Measurements from ENCODE around the gene AUTS2. TPM values are rescaled to one million over a fixed set of nuclear protein-coding genes. Genes with fewer than 3 reads are reported as not detected.
A peak's percentile ranks its signal among the peaks of the same experiment; 100 is the strongest.

AUTS2 gene
- total RNA-seq, 5 donors from 2014 or later (not counting 1 experiment from before 2014, with no cell fraction given), result 10.6 to 66.2 (median 37.6) TPM

- no peaks in the 10 kb centered on the region for H3K4me1 ChIP-seq (ENCODE audit: control insufficient read depth in 1 of 2, extremely low read depth in 1 of 2, insufficient read depth in 2 of 2, low read length in 2 of 2)
- ATAC-seq (replicated peaks in 1 of 4) (peak in 1 of 4 experiments; percentile 17), DNase-seq (no peak)
- ChIA-PET CTCF (no interaction called here), POLR2A (no interaction called here)
- H3K27me3 ChIP-seq (replicated peaks in 1 of 2; ENCODE audit: control insufficient read depth in 2 of 2, extremely low read depth in 1 of 2, insufficient read depth in 2 of 2, low read length in 1 of 2), result no peaks in the 10 kb centered on the region
- Mint-ChIP-seq H3K4me3 (no peak overlapping the region), H3K27ac (no peak overlapping the region), H3K27me3 (no peaks in the 10 kb centered on the region), H3K4me1 (peaks cover 0 to 2% (median 0%) of the 10 kb centered on the region in 3 donors), H3K36me3 (no peaks in the 10 kb centered on the region), H3K9me3 (no peaks in the 10 kb centered on the region)
- no peaks in the 10 kb centered on the region for H3K36me3 ChIP-seq (ENCODE audit: control insufficient read depth in 2 of 2, extremely low read depth in 1 of 2, insufficient read depth in 1 of 2, low read length in 1 of 2)
- no peak overlapping the region for H3K4me3 ChIP-seq (ENCODE audit: control insufficient read depth in 1 of 2, extremely low read depth in 1 of 2, low read length in 1 of 2)
- no peaks in the 10 kb centered on the region for H3K9me3 ChIP-seq
- WGBS (ENCODE audit: insufficient coverage), result 67% methylated on average over 4 of the region's 9 CpGs
- no peak overlapping the region for H3K27ac ChIP-seq (ENCODE audit: low read length)
Observed at GRCh38 chr7:70237831-70238575, 639.7 kb downstream of the AUTS2 start.

GRCh38 chr7:70239918-70240317 is 641.6 kb downstream of the AUTS2 start:
- Mint-ChIP-seq H3K27me3 (no peaks in the 10 kb centered on the region), H3K36me3 (no peaks in the 10 kb centered on the region), H3K27ac (no peak overlapping the region), H3K9me3 (no peaks in the 10 kb centered on the region), H3K4me3 (no peak overlapping the region), H3K4me1 (peaks cover 0 to 2% (median 0%) of the 10 kb centered on the region in 3 donors)
- ChIA-PET POLR2A (no interaction called here), CTCF (interaction anchor here in 1 of 2 donors (0.6 kb wide), 1 partner anchor 571 kb away, joined by 17 read pairs; no protein-coding TSS in a partner anchor)
- Histone ChIP-seq H3K9me3 (no peaks in the 10 kb centered on the region), H3K27ac (ENCODE audit: low read length) (no peak overlapping the region), H3K4me3 (ENCODE audit: control insufficient read depth in 1 of 2, extremely low read depth in 1 of 2, low read length in 1 of 2) (no peak overlapping the region), H3K27me3 (replicated peaks in 1 of 2; ENCODE audit: control insufficient read depth in 2 of 2, extremely low read depth in 1 of 2, insufficient read depth in 2 of 2, low read length in 1 of 2) (no peaks in the 10 kb centered on the region), H3K4me1 (ENCODE audit: control insufficient read depth in 1 of 2, extremely low read depth in 1 of 2, insufficient read depth in 2 of 2, low read length in 2 of 2) (no peaks in the 10 kb centered on the region), H3K36me3 (ENCODE audit: control insufficient read depth in 2 of 2, extremely low read depth in 1 of 2, insufficient read depth in 1 of 2, low read length in 1 of 2) (no peaks in the 10 kb centered on the region)
- DNase-seq (no peak), ATAC-seq (replicated peaks in 1 of 4) (no peak)
- no CpG with 5 or more reads among the region's 3 CpGs for WGBS (ENCODE audit: insufficient coverage)

- ChIA-PET CTCF (no interaction called here), POLR2A (no interaction called here)
- Histone ChIP-seq H3K36me3 (ENCODE audit: control insufficient read depth in 2 of 2, extremely low read depth in 1 of 2, insufficient read depth in 1 of 2, low read length in 1 of 2) (no peaks in the 10 kb centered on the region), H3K4me3 (ENCODE audit: control insufficient read depth in 1 of 2, extremely low read depth in 1 of 2, low read length in 1 of 2) (no peak overlapping the region), H3K9me3 (no peaks in the 10 kb centered on the region), H3K27ac (ENCODE audit: low read length) (no peak overlapping the region), H3K27me3 (replicated peaks in 1 of 2; ENCODE audit: control insufficient read depth in 2 of 2, extremely low read depth in 1 of 2, insufficient read depth in 2 of 2, low read length in 1 of 2) (no peaks in the 10 kb centered on the region), H3K4me1 (ENCODE audit: control insufficient read depth in 1 of 2, extremely low read depth in 1 of 2, insufficient read depth in 2 of 2, low read length in 2 of 2) (no peaks in the 10 kb centered on the region)
- H3K27ac Mint-ChIP-seq, result no peak overlapping the region
- ATAC-seq (replicated peaks in 1 of 4) (no peak), DNase-seq (no peak)
- no peaks in the 10 kb centered on the region for H3K36me3 Mint-ChIP-seq
- H3K27me3 Mint-ChIP-seq, result no peaks in the 10 kb centered on the region
- no peaks in the 10 kb centered on the region for H3K9me3 Mint-ChIP-seq
- no peak overlapping the region for H3K4me3 Mint-ChIP-seq
- peaks cover 0 to 2% (median 0%) of the 10 kb centered on the region in 3 donors for H3K4me1 Mint-ChIP-seq
- WGBS (ENCODE audit: insufficient coverage), result no CpG with 5 or more reads among the region's 2 CpGs
Observed at GRCh38 chr7:70240873-70241272, 642.6 kb downstream of the AUTS2 start.

GRCh38 chr7:70241536-70242175 is 643.4 kb downstream of the AUTS2 start:
- Mint-ChIP-seq H3K9me3 (no peaks in the 10 kb centered on the region), H3K27me3 (no peaks in the 10 kb centered on the region), H3K4me1 (peaks cover 0 to 2% (median 0%) of the 10 kb centered on the region in 3 donors), H3K4me3 (no peak overlapping the region), H3K27ac (no peak overlapping the region), H3K36me3 (no peaks in the 10 kb centered on the region)
- no peaks in the 10 kb centered on the region for H3K4me1 ChIP-seq (ENCODE audit: control insufficient read depth in 1 of 2, extremely low read depth in 1 of 2, insufficient read depth in 2 of 2, low read length in 2 of 2)
- DNase-seq (no peak), ATAC-seq (replicated peaks in 1 of 4) (no peak)
- WGBS (ENCODE audit: insufficient coverage), result 50% methylated on average over 1 of the region's 2 CpGs
- no peaks in the 10 kb centered on the region for H3K9me3 ChIP-seq
- H3K4me3 ChIP-seq (ENCODE audit: control insufficient read depth in 1 of 2, extremely low read depth in 1 of 2, low read length in 1 of 2), result no peak overlapping the region
- H3K27me3 ChIP-seq (replicated peaks in 1 of 2; ENCODE audit: control insufficient read depth in 2 of 2, extremely low read depth in 1 of 2, insufficient read depth in 2 of 2, low read length in 1 of 2), result no peaks in the 10 kb centered on the region
- no peaks in the 10 kb centered on the region for H3K36me3 ChIP-seq (ENCODE audit: control insufficient read depth in 2 of 2, extremely low read depth in 1 of 2, insufficient read depth in 1 of 2, low read length in 1 of 2)
- ChIA-PET CTCF (no interaction called here), POLR2A (no interaction called here)
- no peak overlapping the region for H3K27ac ChIP-seq (ENCODE audit: low read length)

- CTCF ChIA-PET, result no interaction called here
- no peaks in the 10 kb centered on the region for H3K36me3 ChIP-seq (ENCODE audit: control insufficient read depth in 2 of 2, extremely low read depth in 1 of 2, insufficient read depth in 1 of 2, low read length in 1 of 2)
- Mint-ChIP-seq H3K27me3 (no peaks in the 10 kb centered on the region), H3K27ac (no peak overlapping the region), H3K9me3 (peaks cover 0 to 2% (median 0%) of the 10 kb centered on the region in 3 donors), H3K4me3 (no peak overlapping the region), H3K4me1 (peaks cover 0 to 2% (median 0%) of the 10 kb centered on the region in 3 donors), H3K36me3 (no peaks in the 10 kb centered on the region)
- ATAC-seq (replicated peaks in 1 of 4) (no peak), DNase-seq (no peak)
- H3K4me3 ChIP-seq (ENCODE audit: control insufficient read depth in 1 of 2, extremely low read depth in 1 of 2, low read length in 1 of 2), result no peak overlapping the region
- no peaks in the 10 kb centered on the region for H3K4me1 ChIP-seq (ENCODE audit: control insufficient read depth in 1 of 2, extremely low read depth in 1 of 2, insufficient read depth in 2 of 2, low read length in 2 of 2)
- no peak overlapping the region for H3K27ac ChIP-seq (ENCODE audit: low read length)
- H3K27me3 ChIP-seq (replicated peaks in 1 of 2; ENCODE audit: control insufficient read depth in 2 of 2, extremely low read depth in 1 of 2, insufficient read depth in 2 of 2, low read length in 1 of 2), result no peaks in the 10 kb centered on the region
- POLR2A ChIA-PET, result no interaction called here
- no peaks in the 10 kb centered on the region for H3K9me3 ChIP-seq
- WGBS (ENCODE audit: insufficient coverage), result 93% methylated on average over 2 of the region's 4 CpGs
Observed at GRCh38 chr7:70242826-70243225, 644.6 kb downstream of the AUTS2 start.

GRCh38 chr7:70243443-70243842 is 645.2 kb downstream of the AUTS2 start:
- H3K27ac Mint-ChIP-seq, result no peak overlapping the region
- 100% methylated on average over 1 of the region's 2 CpGs for WGBS (ENCODE audit: insufficient coverage)
- ATAC-seq (replicated peaks in 1 of 4), result no peak
- Histone ChIP-seq H3K27me3 (replicated peaks in 1 of 2; ENCODE audit: control insufficient read depth in 2 of 2, extremely low read depth in 1 of 2, insufficient read depth in 2 of 2, low read length in 1 of 2) (no peaks in the 10 kb centered on the region), H3K4me1 (ENCODE audit: control insufficient read depth in 1 of 2, extremely low read depth in 1 of 2, insufficient read depth in 2 of 2, low read length in 2 of 2) (no peaks in the 10 kb centered on the region), H3K9me3 (no peaks in the 10 kb centered on the region), H3K27ac (ENCODE audit: low read length) (no peak overlapping the region), H3K4me3 (ENCODE audit: control insufficient read depth in 1 of 2, extremely low read depth in 1 of 2, low read length in 1 of 2) (no peak overlapping the region), H3K36me3 (ENCODE audit: control insufficient read depth in 2 of 2, extremely low read depth in 1 of 2, insufficient read depth in 1 of 2, low read length in 1 of 2) (no peaks in the 10 kb centered on the region)
- peaks cover 0 to 3% (median 0%) of the 10 kb centered on the region in 3 donors for H3K9me3 Mint-ChIP-seq
- ChIA-PET POLR2A (no interaction called here), CTCF (no interaction called here)
- DNase-seq, result no peak
- H3K27me3 Mint-ChIP-seq, result no peaks in the 10 kb centered on the region
- no peak overlapping the region for H3K4me3 Mint-ChIP-seq
- H3K36me3 Mint-ChIP-seq, result no peaks in the 10 kb centered on the region
- peaks cover 0 to under 1% (median 0%) of the 10 kb centered on the region in 3 donors for H3K4me1 Mint-ChIP-seq

All from T-cell (primary cell).